NK-92 (cell line): ENCODE data around the gene CT45A3.
"Not testable (repeated sequence)": the region's sequence is repeated elsewhere in the genome, so short reads cannot be mapped to it uniquely, and the experiment has no call there.

ENCODE experiments used
- DNase-seq: peaks from one replicate; lab custom pipeline; 2025; ENCODE audit not compliant: unreplicated experiment; lab: John Stamatoyannopoulos, UW

CT45A3 gene

GRCh38 chrX:135768091-135768490 is at the start of gene CT45A3:
Gene CT45A3 (minus strand): TSS chrX:135768191. CDS start chrX:135764444, 3,747 bp downstream.
- not testable (repeated sequence) for DNase-seq

- DNase-seq, result not testable (repeated sequence)
Observed at GRCh38 chrX:135802687-135803086, 34.7 kb upstream of the CT45A3 start, which contains the start of gene CT45A6. Gene CT45A6 (minus strand): TSS chrX:135802787. CDS start chrX:135798993, 3,794 bp downstream.

- not testable (repeated sequence) for DNase-seq
Observed at GRCh38 chrX:135785403-135785802, 17.4 kb upstream of the CT45A3 start, which contains the start of gene CT45A5. Gene CT45A5 (minus strand): TSS chrX:135785503. CDS start chrX:135781729, 3,774 bp downstream.

GRCh38 chrX:135744739-135745138 is 23.3 kb downstream of the CT45A3 start:
- DNase-seq, result not testable (repeated sequence)

- DNase-seq, result no peak
Observed at GRCh38 chrX:135741192-135741715, 26.7 kb downstream of the CT45A3 start.

GRCh38 chrX:135740681-135741149 is 27.3 kb downstream of the CT45A3 start:
- DNase-seq, result no peak

GRCh38 chrX:135737366-135738071 is 30.5 kb downstream of the CT45A3 start:
- no peak for DNase-seq

- DNase-seq, result not testable (repeated sequence)
Observed at GRCh38 chrX:135734666-135735065, 33.3 kb downstream of the CT45A3 start.

- no peak for DNase-seq
Observed at GRCh38 chrX:135713795-135714194, 54.2 kb downstream of the CT45A3 start.

GRCh38 chrX:135713183-135713689 is 54.8 kb downstream of the CT45A3 start, which contains the start of gene CT45A1:
Gene CT45A1 (plus strand): TSS chrX:135713639. CDS start chrX:135718941, 5,302 bp downstream.
- not testable (repeated sequence) for DNase-seq
